Endothelial cell of umbilical vein (primary cell): ENCODE results near the gene MPL. TPM values are rescaled to one million over a fixed set of nuclear protein-coding genes. Genes with fewer than 3 reads are reported as not detected.

ENCODE experiments used
- BruUV-seq: library from RNA; stranded (reverse); fragments of 400-500 nt; replicated peaks from 2 replicates; lab custom pipeline; 2021; lab: Mats Ljungman, UMichigan
- CTCF ChIA-PET: fragments of 300-600, 350-600 bp; sonication (Branson Sonifier 250); formaldehyde crosslinking; loops from one replicate; lab custom pipeline; 2021; ENCODE audit warnings: antibody characterized with exemption, inconsistent platforms; lab: Charles Lee
- POLR2A ChIA-PET: fragments of 300-600, 350-600 bp; sonication (Branson Sonifier 250); formaldehyde crosslinking; loops from one replicate; lab custom pipeline; 2021; ENCODE audit warnings: antibody characterized with exemption, inconsistent platforms; lab: Charles Lee
- DNase-seq: peaks from one replicate; pipeline ENCODE4 v3.0.0-alpha.2; 2011; ENCODE audit warnings: low read depth, low spot score
- FAIRE-seq: peaks from 2 replicates; lab custom pipeline; 2011; peaks lifted over from hg19 to GRCh38; lab: Jason Lieb, UNC
- H2AFZ ChIP-seq: 2 replicates; pipeline ENCODE4 v1.6.0; 2012; ENCODE audit warnings: low read depth, low read length, control low read depth, inconsistent platforms
- H3K27ac ChIP-seq: 2 replicates; pipeline ENCODE4 v1.5.1; 2011; ENCODE audit warnings: low read depth, mild to moderate bottlenecking, control low read depth, low read length, moderate library complexity; ENCODE audit not compliant: insufficient read depth
- H3K27me3 ChIP-seq, 2 experiments: 2 replicates each; pipeline versions ENCODE4 v1.6.0 to v1.6.1; 2011; ENCODE audit warnings: low read length in 2 of 2, mixed read lengths in 1 of 2; ENCODE audit not compliant: control insufficient read depth in 2 of 2, insufficient read depth in 2 of 2
- H3K36me3 ChIP-seq, 2 experiments: 2 replicates in 1 of 2; 3 replicates in 1 of 2; pipeline ENCODE4 v1.5.1; 2011; ENCODE audit warnings: low read length in 2 of 2, mild to moderate bottlenecking in 1 of 2, moderate library complexity in 1 of 2; ENCODE audit not compliant: control insufficient read depth in 2 of 2, insufficient read depth in 2 of 2; ENCODE audit errors: extremely low read depth in 1 of 2
- H3K4me1 ChIP-seq: 3 replicates; pipeline ENCODE4 v1.5.1; 2011; ENCODE audit warnings: mild to moderate bottlenecking, low read length; ENCODE audit not compliant: control insufficient read depth, insufficient read depth; ENCODE audit errors: extremely low read depth
- H3K4me2 ChIP-seq: 2 replicates; pipeline ENCODE4 v1.6.1; 2011; ENCODE audit warnings: low read length, control low read depth, mixed read lengths; ENCODE audit not compliant: insufficient read depth
- H3K4me3 ChIP-seq, 3 experiments: fragments of 200-600 bp in 1 of 3; sonication (generic), shearing (Covaris generic) in 1 of 3; replicated peaks in 1 of 3; 2 replicates each; pipeline ENCODE4 v1.5.1; 2011 to 2016; ENCODE audit warnings: control low read depth in 3 of 3, low read length in 3 of 3, mild to moderate bottlenecking in 2 of 3, inconsistent platforms in 1 of 3, low read depth in 1 of 3, moderate library complexity in 1 of 3; ENCODE audit not compliant: insufficient read depth in 1 of 3
- H3K79me2 ChIP-seq: 2 replicates; pipeline ENCODE4 v1.6.0; 2012; ENCODE audit warnings: low read length, inconsistent platforms; ENCODE audit not compliant: control insufficient read depth, insufficient read depth
- H3K9ac ChIP-seq: replicated peaks from 2 replicates; pipeline ENCODE3; 2011; ENCODE audit warnings: low read length, control low read depth; ENCODE audit not compliant: insufficient read depth; ENCODE audit errors: extremely low read depth
- H3K9me1 ChIP-seq: replicated peaks from 3 replicates; pipeline ENCODE4 v1.6.0; 2011; ENCODE audit warnings: mild to moderate bottlenecking, low read length; ENCODE audit not compliant: control insufficient read depth, insufficient read depth; ENCODE audit errors: extremely low read depth
- H3K9me3 ChIP-seq: replicated peaks from 2 replicates; pipeline ENCODE4 v1.5.1; 2012; ENCODE audit warnings: low read length, inconsistent platforms; ENCODE audit not compliant: control insufficient read depth, insufficient read depth
- H4K20me1 ChIP-seq: replicated peaks from 2 replicates; pipeline ENCODE3; 2011; ENCODE audit warnings: mild to moderate bottlenecking, low read length; ENCODE audit not compliant: control insufficient read depth, insufficient read depth; ENCODE audit errors: extremely low read depth
- CTCF ChIP-seq, 2 donors: IDR thresholded peaks; 1 replicate in 1 of 2; 2 replicates in 1 of 2; pipeline ENCODE4 v1.5.1; 2011; ENCODE audit warnings: low read length in 2 of 2, mild to moderate bottlenecking in 2 of 2, moderate library complexity in 2 of 2, control low read depth in 1 of 2, inconsistent platforms in 1 of 2, low read depth in 1 of 2; ENCODE audit not compliant: insufficient read depth in 1 of 2; ENCODE audit errors: extremely low read depth in 1 of 2
- EZH2 ChIP-seq: IDR thresholded peaks from 2 replicates; pipeline ENCODE4 v1.6.1; 2012; ENCODE audit warnings: borderline replicate concordance, low read depth, mild to moderate bottlenecking, moderate library complexity, low read length, inconsistent platforms; ENCODE audit not compliant: severe bottlenecking
- FOS ChIP-seq: IDR thresholded peaks from 2 replicates; pipeline ENCODE4 v1.6.1; 2011; ENCODE audit warnings: mild to moderate bottlenecking, low read length, moderate library complexity, borderline replicate concordance; ENCODE audit not compliant: insufficient read depth
- GATA2 ChIP-seq: IDR thresholded peaks from 2 replicates; pipeline ENCODE4 v1.7.0; 2011; ENCODE audit warnings: low read depth, mild to moderate bottlenecking, moderate library complexity, mixed read lengths, low read length; ENCODE audit not compliant: insufficient read length, insufficient read depth
- JUN ChIP-seq: IDR thresholded peaks from 2 replicates; pipeline ENCODE4 v1.6.1; 2011; ENCODE audit warnings: borderline replicate concordance, low read depth; ENCODE audit not compliant: insufficient read length, insufficient read depth
- MYC ChIP-seq: IDR thresholded peaks from one replicate; pipeline ENCODE4 v1.6.1; 2011; ENCODE audit warnings: mild to moderate bottlenecking, low read depth, low read length
- POLR2A ChIP-seq: IDR thresholded peaks from 2 replicates; pipeline ENCODE4 v1.6.1; 2012; ENCODE audit warnings: low read depth, mild to moderate bottlenecking, control low read depth, low read length
- POLR2AphosphoS5 ChIP-seq: IDR thresholded peaks from 2 replicates; pipeline ENCODE4 v1.6.1; 2012; ENCODE audit warnings: low read depth, mild to moderate bottlenecking, control low read depth, low read length, moderate library complexity; ENCODE audit not compliant: insufficient read depth
- dilution Hi-C: fragments of 300-500 bp; cut with MboI; formaldehyde crosslinking; loops from one replicate; pipeline ENCODE4 v1.15.0; 2019; ENCODE audit warnings: low sequenced_read_pairs; ENCODE audit not compliant: extremely low pct_ligation_motif_present
- intact Hi-C: fragments of 100-400 bp; cut with micrococcal nuclease; formaldehyde crosslinking; loops from one replicate; pipeline ENCODE4 v1.10.0; 2022
- polyA plus RNA-seq, 4 experiments: library from polyadenylated mRNA; depleted of rRNA in 3 of 4; stranded (reverse) in 3 of 4; unstranded in 1 of 4; fragments of >200 nt; gene quantifications; 2 replicates each; pipeline versions ENCODE4 v1.2.1 to v1.2.3, GENCODE V29; 2011 to 2012; ENCODE audit warnings: missing spikeins in 1 of 4
- total RNA-seq: library from RNA; stranded (reverse); gene quantifications from 2 replicates; pipeline ENCODE4 v1.2.3, GENCODE V29; 2021
- TF ChIP-seq, protein P1 (sequence below): IDR thresholded peaks from 2 replicates; pipeline ENCODE4 v1.6.1; 2011; ENCODE audit not compliant: insufficient read depth, insufficient read length

The MPL gene
- total and polyA plus RNA-seq, 2 donors (not counting 3 experiments of a cell fraction or from before 2014, with no cell fraction given), result 0.14 to 0.24 TPM

- Histone ChIP-seq H3K36me3 (peaks cover 52 to 91% of the 10 kb centered on the region in 2 experiments), H3K27me3 (no peaks in the 10 kb centered on the region), H3K4me1 (peaks cover 1% of the 10 kb centered on the region), H3K9me1 (no peaks in the 10 kb centered on the region), H2AFZ (no peak overlapping the region), H4K20me1 (no peaks in the 10 kb centered on the region), H3K27ac (no peak overlapping the region), H3K4me3 (no peak overlapping the region), H3K79me2 (peaks cover 40% of the 10 kb centered on the region), H3K4me2 (no peak overlapping the region), H3K9ac (no peak overlapping the region), H3K9me3 (no peaks in the 10 kb centered on the region)
- BruUV-seq, result no TSS peak
- CTCF ChIA-PET, result interaction anchor here (1.4 to 1.5 kb wide), 2 partner anchors 71 to 82 kb away, joined by 5 read pairs; no protein-coding TSS in a partner anchor
- TF ChIP-seq POLR2A (no peak), FOS (no peak), CTCF (IDR thresholded peaks at IDR 0.05; ENCODE audit: extremely low read depth in 1 of 2, insufficient read depth in 1 of 2, low read depth in 1 of 2, low read length in 2 of 2) (no peak), POLR2AphosphoS5 (no peak), MYC (no peak), GATA2 (no peak), JUN (no peak), EZH2 (no peak)
- TF ChIP-seq, protein P1, sequence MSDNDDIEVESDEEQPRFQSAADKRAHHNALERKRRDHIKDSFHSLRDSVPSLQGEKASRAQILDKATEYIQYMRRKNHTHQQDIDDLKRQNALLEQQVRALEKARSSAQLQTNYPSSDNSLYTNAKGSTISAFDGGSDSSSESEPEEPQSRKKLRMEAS, result no peak
- intact Hi-C loops (no loop called here), dilution Hi-C loops (no loop called here)
- POLR2A ChIA-PET, result interaction anchor here (1.3 kb wide), 1 partner anchor 9 kb away, joined by 3 read pairs; the partner anchor contains the start of gene TIE1
- DNase-seq, result no peak
- FAIRE-seq, result no peak
Measured at GRCh38 chr1:43309405-43310025, 28.1 kb upstream of the MPL start.
